Measurements from ENCODE around the gene GTF3C1. TPM values are rescaled to one million over a fixed set of nuclear protein-coding genes. Genes with fewer than 3 reads are reported as not detected.

GTF3C1 gene
- total and polyA plus RNA-seq, 2 donors (not counting 1 experiment from before 2014, with no cell fraction given) = 31.2 to 49.6 TPM

DNA sequence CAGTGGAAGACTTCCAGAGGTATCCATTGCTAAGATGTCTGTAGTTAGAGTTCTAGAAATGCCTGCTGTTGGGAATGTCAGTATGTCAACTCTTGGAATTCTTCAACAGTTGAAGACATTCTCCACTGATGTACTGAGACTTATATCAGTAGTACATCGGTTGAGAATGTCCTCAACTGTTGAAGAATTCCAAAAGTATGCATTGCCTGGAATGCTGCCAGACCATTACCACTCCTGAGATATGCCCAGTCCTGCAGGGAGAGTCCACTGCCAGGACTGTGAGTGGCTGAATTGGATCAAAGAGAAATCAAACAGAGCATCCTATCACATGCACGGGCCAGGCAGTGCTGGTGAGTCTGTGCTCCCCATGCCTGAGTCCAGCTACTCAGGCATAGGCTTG, 105.7 kb downstream of the GTF3C1 start:
- Mint-ChIP-seq H3K4me3 (no peak overlapping the region), H3K27me3 (no peaks in the 10 kb centered on the region), H3K27ac (no peak overlapping the region), H3K4me1 (peaks cover 33% of the 10 kb centered on the region), H3K9me3 (ENCODE audit: insufficient read depth) (no peaks in the 10 kb centered on the region)
- intact Hi-C loops (cut with micrococcal nuclease) = no loop called here
- Histone ChIP-seq H3K4me1 (ENCODE audit: control insufficient read depth in 2 of 2, insufficient read depth in 2 of 2, low read length in 2 of 2) (peaks cover 27 to 35% of the 10 kb centered on the region in 2 donors), H3K4me3 (ENCODE audit: control extremely low read depth in 1 of 5, extremely low read depth in 1 of 5, insufficient read depth in 1 of 5, low read depth in 2 of 5, low read length in 4 of 5) (no peak overlapping the region), H2AFZ (ENCODE audit: insufficient read depth, low read depth, low read length, poor library complexity, severe bottlenecking) (no peak overlapping the region), H3K36me3 (replicated peaks in 1 of 2; ENCODE audit: control extremely low read depth in 1 of 2, control insufficient read depth in 1 of 2, extremely low read depth in 1 of 2, insufficient read depth in 2 of 2, low read length in 1 of 2) (peaks cover 34 to 86% of the 10 kb centered on the region in 2 experiments), H3K9ac (ENCODE audit: low read length) (no peak overlapping the region), H3K9me3 (ENCODE audit: control extremely low read depth in 1 of 3, control insufficient read depth in 2 of 3, insufficient read depth in 1 of 3, low read length in 2 of 3) (peaks cover 0 to 22% (median 3%) of the 10 kb centered on the region in 3 donors), H3K27ac (ENCODE audit: low read length in 2 of 2) (no peak overlapping the region), H4K20me1 (ENCODE audit: control insufficient read depth, insufficient read depth, low read length, poor library complexity, severe bottlenecking) (peaks cover 34% of the 10 kb centered on the region), H3K27me3 (replicated peaks in 1 of 4; ENCODE audit: control extremely low read depth in 1 of 4, control insufficient read depth in 3 of 4, insufficient read depth in 4 of 4, low read length in 3 of 4) (no peaks in the 10 kb centered on the region), H3K79me2 (ENCODE audit: control insufficient read depth, insufficient read depth, low read length) (peaks cover 6% of the 10 kb centered on the region), H3K4me2 (replicated peaks; ENCODE audit: low read depth, low read length, poor library complexity, severe bottlenecking) (no peak overlapping the region)
- CTCF ChIA-PET = interaction anchor here (0.7 to 1.2 kb wide), 2 partner anchors 15 to 66 kb away, joined by 3 to 4 read pairs; no protein-coding TSS in a partner anchor
- 100% methylated on average over 2 of the region's 2 CpGs for WGBS (ENCODE audit: insufficient coverage)
- POLR2A ChIA-PET = interaction anchor here (1.4 kb wide), 1 partner anchor 12 kb away, joined by 3 read pairs; no protein-coding TSS in a partner anchor
- ATAC-seq (ENCODE audit: low read depth) (no peak), DNase-seq (no peak)
- TF ChIP-seq EZH2 (IDR thresholded peaks at IDR 0.05; ENCODE audit: borderline replicate concordance, insufficient read depth, low read depth, low read length, poor library complexity, severe bottlenecking) (no peak), CTCF (IDR thresholded peaks at IDR 0.05) (no peak)

DNA sequence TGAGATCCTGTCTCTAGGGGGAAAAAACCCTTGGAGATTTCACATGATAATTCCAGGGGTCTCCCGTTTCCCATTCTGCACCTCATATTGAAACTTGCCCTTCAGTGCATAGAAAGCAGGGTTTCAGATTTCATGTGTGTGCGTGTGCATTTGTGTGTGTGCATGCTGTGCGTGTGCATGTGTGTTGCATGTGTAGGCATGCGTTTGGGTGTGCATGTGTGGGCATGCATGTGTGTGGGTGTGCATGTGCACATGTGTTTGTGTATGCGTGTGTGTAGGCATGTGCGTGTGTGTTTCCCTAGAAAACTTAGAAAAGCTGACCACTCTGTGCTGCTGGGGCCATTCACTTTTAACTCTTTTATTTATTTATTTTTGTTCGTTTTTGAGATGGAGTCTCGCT, 107.7 kb downstream of the GTF3C1 start:
- no peak for DNase-seq
- H2AFZ ChIP-seq (ENCODE audit: insufficient read depth, low read depth, low read length, poor library complexity, severe bottlenecking) = no peak overlapping the region
- ChIA-PET CTCF (interaction anchor here (2.2 kb wide), 1 partner anchor 9 kb away, joined by 5 read pairs; no protein-coding TSS in a partner anchor), POLR2A (no interaction called here)
- H3K4me1 ChIP-seq (ENCODE audit: control insufficient read depth in 2 of 2, insufficient read depth in 2 of 2, low read length in 2 of 2) = peaks cover 21% of the 10 kb centered on the region in 2 donors
- no peak overlapping the region for H3K4me2 ChIP-seq (replicated peaks; ENCODE audit: low read depth, low read length, poor library complexity, severe bottlenecking)
- Mint-ChIP-seq H3K27ac (no peak overlapping the region), H3K27me3 (no peaks in the 10 kb centered on the region), H3K4me3 (no peak overlapping the region), H3K9me3 (ENCODE audit: insufficient read depth) (no peaks in the 10 kb centered on the region), H3K4me1 (peaks cover 20% of the 10 kb centered on the region)
- H3K9me3 ChIP-seq (ENCODE audit: control extremely low read depth in 1 of 3, control insufficient read depth in 2 of 3, insufficient read depth in 1 of 3, low read length in 2 of 3) = peaks cover 0 to 16% (median 3%) of the 10 kb centered on the region in 3 donors
- ATAC-seq (ENCODE audit: low read depth) = no peak
- no peak for TF ChIP-seq CTCF (IDR thresholded peaks at IDR 0.05)
- TF ChIP-seq EZH2 (IDR thresholded peaks at IDR 0.05; ENCODE audit: borderline replicate concordance, insufficient read depth, low read depth, low read length, poor library complexity, severe bottlenecking) = no peak
- H3K36me3 ChIP-seq (replicated peaks in 1 of 2; ENCODE audit: control extremely low read depth in 1 of 2, control insufficient read depth in 1 of 2, extremely low read depth in 1 of 2, insufficient read depth in 2 of 2, low read length in 1 of 2) = peaks cover 29 to 86% of the 10 kb centered on the region in 2 experiments
- H3K27ac ChIP-seq (ENCODE audit: low read length in 2 of 2) = no peak overlapping the region
- peaks cover 17% of the 10 kb centered on the region for H3K79me2 ChIP-seq (ENCODE audit: control insufficient read depth, insufficient read depth, low read length)
- H3K9ac ChIP-seq (ENCODE audit: low read length) = no peak overlapping the region
- WGBS (ENCODE audit: insufficient coverage) = 95% methylated on average over 3 of the region's 8 CpGs
- intact Hi-C loops (cut with micrococcal nuclease) = no loop called here
- H4K20me1 ChIP-seq (ENCODE audit: control insufficient read depth, insufficient read depth, low read length, poor library complexity, severe bottlenecking) = peaks cover 50% of the 10 kb centered on the region
- no peaks in the 10 kb centered on the region for H3K27me3 ChIP-seq (replicated peaks in 1 of 4; ENCODE audit: control extremely low read depth in 1 of 4, control insufficient read depth in 3 of 4, insufficient read depth in 4 of 4, low read length in 3 of 4)
- H3K4me3 ChIP-seq (ENCODE audit: control extremely low read depth in 1 of 5, extremely low read depth in 1 of 5, insufficient read depth in 1 of 5, low read depth in 2 of 5, low read length in 4 of 5) = no peak overlapping the region
